Measurements from ENCODE around the gene LRMDA.

The LRMDA gene

DNA sequence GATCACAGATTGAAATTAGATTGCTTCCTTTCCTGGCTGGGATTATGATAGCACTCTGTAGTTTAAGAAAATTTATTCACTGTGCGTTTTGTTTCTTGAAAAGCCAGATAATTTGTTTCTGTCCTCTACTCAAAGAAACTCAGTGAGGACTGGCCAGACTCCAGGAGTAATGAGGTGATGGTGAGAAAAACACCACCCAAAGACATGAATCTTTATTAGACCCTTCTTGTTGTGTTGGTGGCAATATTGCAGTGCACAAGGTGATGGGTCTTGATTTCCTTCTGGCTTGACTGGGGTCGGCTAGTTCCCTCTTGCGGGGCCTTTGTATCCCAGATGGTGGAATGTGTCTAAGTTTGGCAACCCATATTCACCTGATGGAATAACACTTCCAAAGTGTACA is 756.8 kb downstream of the LRMDA start:
- Histone ChIP-seq H3K9ac (no peak overlapping the region), H3K4me3 (ENCODE audit: low read depth, low read length) (no peak overlapping the region), H3K9me3 (ENCODE audit: control insufficient read depth, low read length) (no peaks in the 10 kb centered on the region), H3K27ac (no peak overlapping the region), H3K4me2 (ENCODE audit: low read length) (no peak overlapping the region), H2AFZ (no peak overlapping the region), H3K79me2 (no peaks in the 10 kb centered on the region), H3K36me3 (ENCODE audit: control insufficient read depth, insufficient read depth, low read length) (no peaks in the 10 kb centered on the region), H3K4me1 (no peaks in the 10 kb centered on the region), H3K27me3 (ENCODE audit: control insufficient read depth, insufficient read depth, low read length) (no peaks in the 10 kb centered on the region)
- TF ChIP-seq, protein P1, sequence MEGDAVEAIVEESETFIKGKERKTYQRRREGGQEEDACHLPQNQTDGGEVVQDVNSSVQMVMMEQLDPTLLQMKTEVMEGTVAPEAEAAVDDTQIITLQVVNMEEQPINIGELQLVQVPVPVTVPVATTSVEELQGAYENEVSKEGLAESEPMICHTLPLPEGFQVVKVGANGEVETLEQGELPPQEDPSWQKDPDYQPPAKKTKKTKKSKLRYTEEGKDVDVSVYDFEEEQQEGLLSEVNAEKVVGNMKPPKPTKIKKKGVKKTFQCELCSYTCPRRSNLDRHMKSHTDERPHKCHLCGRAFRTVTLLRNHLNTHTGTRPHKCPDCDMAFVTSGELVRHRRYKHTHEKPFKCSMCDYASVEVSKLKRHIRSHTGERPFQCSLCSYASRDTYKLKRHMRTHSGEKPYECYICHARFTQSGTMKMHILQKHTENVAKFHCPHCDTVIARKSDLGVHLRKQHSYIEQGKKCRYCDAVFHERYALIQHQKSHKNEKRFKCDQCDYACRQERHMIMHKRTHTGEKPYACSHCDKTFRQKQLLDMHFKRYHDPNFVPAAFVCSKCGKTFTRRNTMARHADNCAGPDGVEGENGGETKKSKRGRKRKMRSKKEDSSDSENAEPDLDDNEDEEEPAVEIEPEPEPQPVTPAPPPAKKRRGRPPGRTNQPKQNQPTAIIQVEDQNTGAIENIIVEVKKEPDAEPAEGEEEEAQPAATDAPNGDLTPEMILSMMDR (IDR thresholded peaks at IDR 0.05) = no peak

- Histone ChIP-seq H3K4me3 (ENCODE audit: low read depth, low read length) (no peak overlapping the region), H3K36me3 (ENCODE audit: control insufficient read depth, insufficient read depth, low read length) (no peaks in the 10 kb centered on the region), H3K9ac (no peak overlapping the region), H2AFZ (no peak overlapping the region), H3K4me2 (ENCODE audit: low read length) (no peak overlapping the region), H3K79me2 (no peaks in the 10 kb centered on the region), H3K4me1 (no peaks in the 10 kb centered on the region), H3K27ac (no peak overlapping the region), H3K27me3 (ENCODE audit: control insufficient read depth, insufficient read depth, low read length) (no peaks in the 10 kb centered on the region), H3K9me3 (ENCODE audit: control insufficient read depth, low read length) (no peaks in the 10 kb centered on the region)
- TF ChIP-seq, protein P1 (IDR thresholded peaks at IDR 0.05) = no peak
Measured at GRCh38 chr10:76190634-76191270, 759.3 kb downstream of the LRMDA start.

GRCh38 chr10:76191336-76191735 is 759.9 kb downstream of the LRMDA start:
- Histone ChIP-seq H3K27me3 (ENCODE audit: control insufficient read depth, insufficient read depth, low read length) (no peaks in the 10 kb centered on the region), H3K9me3 (ENCODE audit: control insufficient read depth, low read length) (no peaks in the 10 kb centered on the region), H3K27ac (no peak overlapping the region), H3K9ac (no peak overlapping the region), H3K79me2 (no peaks in the 10 kb centered on the region), H2AFZ (no peak overlapping the region), H3K4me3 (ENCODE audit: low read depth, low read length) (no peak overlapping the region), H3K4me2 (ENCODE audit: low read length) (no peak overlapping the region), H3K36me3 (ENCODE audit: control insufficient read depth, insufficient read depth, low read length) (no peaks in the 10 kb centered on the region), H3K4me1 (no peaks in the 10 kb centered on the region)
- TF ChIP-seq, protein P1 (IDR thresholded peaks at IDR 0.05) = no peak

DNA sequence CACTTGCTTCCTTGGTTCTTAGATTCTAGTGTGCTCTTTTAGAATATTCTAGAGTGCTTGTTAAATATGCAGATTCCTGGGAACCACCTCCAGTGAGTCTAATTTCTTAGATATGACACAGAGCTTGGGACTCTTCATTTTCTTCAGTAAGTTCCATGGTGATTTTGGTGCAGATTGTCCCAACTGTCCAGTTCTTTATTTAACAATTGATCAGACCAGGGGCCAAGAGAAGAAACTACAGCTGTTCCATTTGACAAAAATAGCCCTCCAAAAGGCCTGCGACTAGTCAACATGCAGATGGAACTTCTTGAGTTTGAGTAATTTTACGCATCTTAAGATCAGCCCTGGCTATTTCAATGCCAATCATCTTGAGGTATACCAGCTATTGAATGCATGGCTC is 760.7 kb downstream of the LRMDA start:
- Histone ChIP-seq H3K79me2 (no peaks in the 10 kb centered on the region), H3K27ac (no peak overlapping the region), H3K4me2 (ENCODE audit: low read length) (no peak overlapping the region), H3K9ac (no peak overlapping the region), H3K36me3 (ENCODE audit: control insufficient read depth, insufficient read depth, low read length) (no peaks in the 10 kb centered on the region), H3K9me3 (ENCODE audit: control insufficient read depth, low read length) (no peaks in the 10 kb centered on the region), H2AFZ (no peak overlapping the region), H3K4me3 (ENCODE audit: low read depth, low read length) (no peak overlapping the region), H3K27me3 (ENCODE audit: control insufficient read depth, insufficient read depth, low read length) (no peaks in the 10 kb centered on the region), H3K4me1 (no peaks in the 10 kb centered on the region)
- TF ChIP-seq, protein P1 (IDR thresholded peaks at IDR 0.05) = no peak

- Histone ChIP-seq H3K27ac (no peak overlapping the region), H3K9me3 (ENCODE audit: control insufficient read depth, low read length) (no peaks in the 10 kb centered on the region), H2AFZ (no peak overlapping the region), H3K36me3 (ENCODE audit: control insufficient read depth, insufficient read depth, low read length) (no peaks in the 10 kb centered on the region), H3K4me2 (ENCODE audit: low read length) (no peak overlapping the region), H3K4me1 (no peaks in the 10 kb centered on the region), H3K9ac (no peak overlapping the region), H3K27me3 (ENCODE audit: control insufficient read depth, insufficient read depth, low read length) (no peaks in the 10 kb centered on the region), H3K4me3 (ENCODE audit: low read depth, low read length) (no peak overlapping the region), H3K79me2 (no peaks in the 10 kb centered on the region)
- TF ChIP-seq, protein P1 (IDR thresholded peaks at IDR 0.05) = no peak
Measured at GRCh38 chr10:76192694-76193320, 761.4 kb downstream of the LRMDA start.

Data from parathyroid adenoma (tissue), 2 donors.